T-helper 1 cell treated with Interleukin-12 subunit alpha and Interleukin-12 subunit beta and Interleukin-4 antibody, amounts not matched to agents 30 μg/mL and 1 μg/mL, for 36 hours (primary cell): ENCODE data around the gene KRTAP1-5.
"Not testable (repeated sequence)": the region's sequence is repeated elsewhere in the genome, so short reads cannot be mapped to it uniquely, and the experiment has no call there.

Experiments
- H3K27ac Mint-ChIP-seq: one replicate; pipeline ENCODE4 v1.8.0; 2021; ENCODE audit warnings: mild to moderate bottlenecking, mixed read lengths
- H3K27me3 Mint-ChIP-seq: one replicate; pipeline ENCODE4 v1.8.0; 2021; ENCODE audit warnings: low read depth, mixed read lengths
- H3K36me3 Mint-ChIP-seq: one replicate; pipeline ENCODE4 v1.8.0; 2021; ENCODE audit warnings: low read depth, mixed read lengths
- H3K4me1 Mint-ChIP-seq: one replicate; pipeline ENCODE4 v1.8.0; 2021; ENCODE audit warnings: low read depth, mixed read lengths
- H3K4me3 Mint-ChIP-seq: one replicate; pipeline ENCODE4 v1.8.0; 2021; ENCODE audit warnings: mild to moderate bottlenecking, moderate library complexity, mixed read lengths
- H3K9me3 Mint-ChIP-seq: one replicate; pipeline ENCODE4 v1.8.0; 2021; ENCODE audit warnings: mixed read lengths

KRTAP1-5 gene

GRCh38 chr17:41002814-41003213, 24.2 kb downstream of the KRTAP1-5 start:
- peaks cover 10% of the 10 kb centered on the region for H3K27me3 Mint-ChIP-seq

GRCh38 chr17:41001795-41002194, 25.2 kb downstream of the KRTAP1-5 start:
- Mint-ChIP-seq H3K4me3 (no peak overlapping the region), H3K4me1 (no peaks in the 10 kb centered on the region), H3K27ac (no peak overlapping the region), H3K36me3 (no peaks in the 10 kb centered on the region), H3K27me3 (peaks cover 18% of the 10 kb centered on the region), H3K9me3 (no peaks in the 10 kb centered on the region)

More at GRCh38 chr17:41002814-41003213, 24.2 kb downstream of the KRTAP1-5 start:
- H3K36me3 Mint-ChIP-seq, result no peaks in the 10 kb centered on the region
- H3K4me3 Mint-ChIP-seq, result no peak overlapping the region
- no peaks in the 10 kb centered on the region for H3K4me1 Mint-ChIP-seq
- H3K9me3 Mint-ChIP-seq, result no peaks in the 10 kb centered on the region
- H3K27ac Mint-ChIP-seq, result no peak overlapping the region

GRCh38 chr17:40999563-40999962, 27.4 kb downstream of the KRTAP1-5 start, which contains the start of gene KRTAP3-2:
Gene KRTAP3-2, minus strand, starts transcription at chr17:40999906. Its CDS starts 53 bp downstream, at chr17:40999853.
- peaks cover 25% of the 10 kb centered on the region for H3K27me3 Mint-ChIP-seq
- not testable (repeated sequence) for H3K27ac Mint-ChIP-seq, H3K9me3 Mint-ChIP-seq, H3K36me3 Mint-ChIP-seq, H3K4me3 Mint-ChIP-seq, H3K4me1 Mint-ChIP-seq

GRCh38 chr17:40997361-40997760, 29.6 kb downstream of the KRTAP1-5 start:
- Mint-ChIP-seq H3K27me3 (peaks cover 36% of the 10 kb centered on the region), H3K4me1 (no peaks in the 10 kb centered on the region), H3K36me3 (no peaks in the 10 kb centered on the region), H3K9me3 (no peaks in the 10 kb centered on the region), H3K4me3 (no peak overlapping the region), H3K27ac (no peak overlapping the region)

- H3K36me3 Mint-ChIP-seq, result no peaks in the 10 kb centered on the region
- peaks cover 41% of the 10 kb centered on the region for H3K27me3 Mint-ChIP-seq
- no peak overlapping the region for H3K27ac Mint-ChIP-seq
- H3K4me3 Mint-ChIP-seq, result no peak overlapping the region
- H3K4me1 Mint-ChIP-seq, result no peaks in the 10 kb centered on the region
- H3K9me3 Mint-ChIP-seq, result no peaks in the 10 kb centered on the region
Observed at GRCh38 chr17:40996829-40997228, 30.2 kb downstream of the KRTAP1-5 start.

- Mint-ChIP-seq H3K4me3 (no peak overlapping the region), H3K36me3 (no peaks in the 10 kb centered on the region), H3K27me3 (peaks cover 48% of the 10 kb centered on the region), H3K4me1 (no peaks in the 10 kb centered on the region), H3K9me3 (no peaks in the 10 kb centered on the region), H3K27ac (no peak overlapping the region)
Observed at GRCh38 chr17:40995116-40995515, 31.9 kb downstream of the KRTAP1-5 start.

- H3K27ac Mint-ChIP-seq, result no peak within 1 kb of the TSS
- no peak within 1 kb of the TSS for H3K4me3 Mint-ChIP-seq
- H3K27me3 Mint-ChIP-seq, result peaks cover 48% of the 10 kb centered on the region
- H3K4me1 Mint-ChIP-seq, result no peaks in the 10 kb centered on the region
- H3K9me3 Mint-ChIP-seq, result no peaks in the 10 kb centered on the region
- no peaks in the 10 kb centered on the region for H3K36me3 Mint-ChIP-seq
Observed at GRCh38 chr17:40993839-40994238, 33.2 kb downstream of the KRTAP1-5 start, which contains the start of gene KRTAP3-3. Gene KRTAP3-3, minus strand, starts transcription at chr17:40994164. Its CDS starts 67 bp downstream, at chr17:40994097.

- Mint-ChIP-seq H3K36me3 (no peaks in the 10 kb centered on the region), H3K9me3 (no peaks in the 10 kb centered on the region), H3K4me3 (no peak overlapping the region), H3K27ac (no peak overlapping the region), H3K27me3 (peaks cover 41% of the 10 kb centered on the region), H3K4me1 (no peaks in the 10 kb centered on the region)
Observed at GRCh38 chr17:40993084-40993483, 33.9 kb downstream of the KRTAP1-5 start.

- H3K4me3 Mint-ChIP-seq, result no peak overlapping the region
- H3K27me3 Mint-ChIP-seq, result peaks cover 39% of the 10 kb centered on the region
- H3K9me3 Mint-ChIP-seq, result no peaks in the 10 kb centered on the region
- no peaks in the 10 kb centered on the region for H3K4me1 Mint-ChIP-seq
- H3K27ac Mint-ChIP-seq, result no peak overlapping the region
- H3K36me3 Mint-ChIP-seq, result no peaks in the 10 kb centered on the region
Observed at GRCh38 chr17:40992666-40993065, 34.3 kb downstream of the KRTAP1-5 start.

GRCh38 chr17:40986920-40987319, 40.1 kb downstream of the KRTAP1-5 start:
- no peak overlapping the region for H3K4me3 Mint-ChIP-seq
- H3K9me3 Mint-ChIP-seq, result no peaks in the 10 kb centered on the region
- H3K27ac Mint-ChIP-seq, result no peak overlapping the region
- no peaks in the 10 kb centered on the region for H3K36me3 Mint-ChIP-seq
- H3K4me1 Mint-ChIP-seq, result no peaks in the 10 kb centered on the region
- peaks cover 26% of the 10 kb centered on the region for H3K27me3 Mint-ChIP-seq

GRCh38 chr17:40984226-40984625, 42.8 kb downstream of the KRTAP1-5 start, which contains the start of gene KRT40:
Gene KRT40, minus strand, starts transcription at chr17:40984326. Its CDS starts 53 bp downstream, at chr17:40984273.
- no peaks in the 10 kb centered on the region for H3K36me3 Mint-ChIP-seq
- H3K4me3 Mint-ChIP-seq, result no peak within 1 kb of the TSS
- H3K27me3 Mint-ChIP-seq, result peaks cover 18% of the 10 kb centered on the region
- H3K9me3 Mint-ChIP-seq, result no peaks in the 10 kb centered on the region
- no peaks in the 10 kb centered on the region for H3K4me1 Mint-ChIP-seq
- H3K27ac Mint-ChIP-seq, result no peak within 1 kb of the TSS

GRCh38 chr17:40981115-40981514, 45.9 kb downstream of the KRTAP1-5 start:
- no peak overlapping the region for H3K27ac Mint-ChIP-seq
- H3K4me3 Mint-ChIP-seq, result no peak overlapping the region
- peaks cover 10% of the 10 kb centered on the region for H3K27me3 Mint-ChIP-seq
- no peaks in the 10 kb centered on the region for H3K36me3 Mint-ChIP-seq
- no peaks in the 10 kb centered on the region for H3K9me3 Mint-ChIP-seq
- no peaks in the 10 kb centered on the region for H3K4me1 Mint-ChIP-seq

GRCh38 chr17:40980596-40980995, 46.4 kb downstream of the KRTAP1-5 start:
- H3K9me3 Mint-ChIP-seq, result no peaks in the 10 kb centered on the region
- H3K4me1 Mint-ChIP-seq, result no peaks in the 10 kb centered on the region
- peaks cover 8% of the 10 kb centered on the region for H3K27me3 Mint-ChIP-seq
- no peaks in the 10 kb centered on the region for H3K36me3 Mint-ChIP-seq
- no peak overlapping the region for H3K27ac Mint-ChIP-seq
- no peak overlapping the region for H3K4me3 Mint-ChIP-seq

- H3K4me1 Mint-ChIP-seq, result no peaks in the 10 kb centered on the region
- H3K27ac Mint-ChIP-seq, result no peak overlapping the region
- peaks cover 12% of the 10 kb centered on the region for H3K27me3 Mint-ChIP-seq
- H3K9me3 Mint-ChIP-seq, result no peaks in the 10 kb centered on the region
- H3K36me3 Mint-ChIP-seq, result no peaks in the 10 kb centered on the region
- H3K4me3 Mint-ChIP-seq, result no peak overlapping the region
Observed at GRCh38 chr17:40980117-40980516, 46.9 kb downstream of the KRTAP1-5 start.

GRCh38 chr17:40978575-40979151, 48.3 kb downstream of the KRTAP1-5 start:
- H3K4me1 Mint-ChIP-seq, result no peaks in the 10 kb centered on the region
- H3K9me3 Mint-ChIP-seq, result no peaks in the 10 kb centered on the region
- H3K36me3 Mint-ChIP-seq, result no peaks in the 10 kb centered on the region
- peaks cover 12% of the 10 kb centered on the region for H3K27me3 Mint-ChIP-seq
- H3K4me3 Mint-ChIP-seq, result no peak overlapping the region
- no peak overlapping the region for H3K27ac Mint-ChIP-seq
